HG02571 (cell line): ENCODE results near the gene KDM4B.
"Not testable (repeated sequence)": the region's sequence is repeated elsewhere in the genome, so short reads cannot be mapped to it uniquely, and the experiment has no call there.

Source experiments
- ATAC-seq: cut with Tn5 transposase; IDR thresholded peaks from one replicate; pipeline ENCODE4 v1.9.1; 2021; ENCODE audit warnings: mild to moderate bottlenecking, moderate library complexity; ENCODE audit not compliant: unreplicated experiment

KDM4B gene

DNA sequence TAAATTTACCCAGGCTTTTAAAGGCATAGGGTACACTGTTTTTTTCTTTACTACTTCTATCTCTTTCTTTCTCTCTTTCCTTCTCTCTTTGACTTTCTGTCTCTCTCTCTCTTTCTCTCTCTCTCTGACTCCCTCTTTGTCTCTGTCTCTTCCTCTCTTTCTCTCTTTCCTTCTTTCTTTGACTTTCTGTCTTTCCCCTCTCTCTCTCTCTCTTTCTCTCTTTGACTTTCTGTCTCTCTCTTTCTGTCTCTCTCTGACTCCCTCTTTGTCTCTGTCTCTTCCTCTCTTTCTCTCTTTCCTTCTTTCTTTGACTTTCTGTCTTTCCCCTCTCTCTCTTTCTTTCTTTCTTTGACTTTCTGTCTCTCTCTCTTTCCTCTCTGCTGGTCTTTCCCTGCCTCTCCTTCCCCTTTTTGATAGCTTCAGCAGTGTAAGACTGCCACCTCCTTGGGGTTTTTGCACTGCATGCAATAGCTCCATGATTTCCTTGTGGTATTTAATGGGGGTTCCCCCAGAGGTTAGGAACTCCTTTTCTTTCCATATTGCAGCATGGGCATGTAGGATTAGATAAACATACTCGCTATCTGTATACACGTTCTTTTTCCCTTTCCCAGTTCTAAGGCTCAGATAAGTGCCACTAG, 191.4 kb downstream of the KDM4B start:
- ATAC-seq, result not testable (repeated sequence)

DNA sequence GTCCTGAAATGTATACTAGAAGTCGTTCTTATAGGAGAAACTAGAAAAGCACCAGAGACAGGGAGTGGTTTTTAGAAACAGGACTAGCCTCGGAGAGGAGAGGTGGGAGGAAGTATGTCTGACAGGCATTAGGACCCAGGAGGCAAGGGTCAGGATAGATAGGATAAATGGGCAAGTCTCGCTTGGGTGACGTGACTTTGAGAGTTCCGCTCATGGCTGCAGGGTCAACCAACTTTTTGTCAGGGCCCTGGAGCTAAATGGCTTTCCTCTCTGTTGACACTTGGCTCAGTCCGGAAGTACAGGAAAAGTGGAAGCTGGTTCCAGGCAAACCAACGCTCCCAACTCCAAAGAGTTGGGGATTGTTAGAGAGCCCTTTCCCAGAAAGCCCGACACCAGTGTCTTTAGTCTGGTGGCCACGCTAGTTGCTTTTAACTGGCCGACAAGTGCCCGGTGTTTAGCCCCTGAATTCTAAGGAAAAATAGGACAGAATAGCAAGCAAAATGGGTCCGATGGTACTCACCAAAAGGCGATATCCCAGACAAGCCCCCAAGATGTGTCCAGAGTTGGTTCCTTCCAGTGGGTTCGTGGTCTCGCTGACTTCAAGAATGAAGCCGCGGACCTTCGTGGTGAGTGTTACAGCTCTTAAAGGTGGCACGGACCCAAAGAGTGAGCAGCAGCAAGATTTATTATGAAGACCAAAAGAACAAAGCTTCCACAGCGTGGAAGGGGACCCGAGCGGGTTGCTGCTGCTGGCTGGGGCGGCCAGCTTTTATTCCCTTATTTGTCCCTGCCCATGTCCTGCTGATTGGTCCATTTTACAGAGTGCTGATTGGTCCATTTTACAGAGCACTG, 196.2 kb downstream of the KDM4B start:
- not testable (repeated sequence) for ATAC-seq

DNA sequence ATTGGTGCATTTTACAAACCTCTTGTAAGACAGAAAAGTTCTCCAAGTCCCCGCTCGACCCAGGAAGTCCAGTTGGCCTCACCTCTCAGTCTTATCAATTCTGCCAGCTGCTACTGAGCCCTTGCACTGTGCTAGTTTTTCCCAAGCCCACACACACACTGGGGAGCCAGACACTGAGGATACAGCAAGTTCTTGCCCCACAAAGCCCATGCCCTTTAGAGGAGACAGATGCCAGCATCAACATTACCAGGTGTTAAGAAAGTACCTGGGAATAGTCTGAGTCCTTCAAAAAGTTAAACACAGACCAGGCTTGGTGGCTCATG, 196.7 kb downstream of the KDM4B start:
- no peak for ATAC-seq

DNA sequence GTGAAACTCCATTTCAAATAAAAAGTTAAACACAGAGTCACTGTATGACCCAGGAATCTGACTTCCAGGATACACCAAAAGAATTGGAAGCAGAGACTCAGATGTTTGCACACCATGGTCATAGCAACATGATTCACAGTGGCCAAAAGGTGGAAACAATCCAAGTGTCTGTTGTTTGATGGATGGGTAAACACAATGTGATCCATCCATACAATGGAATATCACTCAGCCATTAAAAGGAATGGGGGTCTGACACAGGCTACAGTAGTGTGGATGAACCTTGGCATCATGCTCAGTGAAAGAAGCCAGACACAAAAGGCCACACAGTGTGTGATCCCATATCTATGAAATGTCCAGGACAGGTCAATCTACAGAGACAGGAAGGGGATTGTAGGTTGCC, 197.3 kb downstream of the KDM4B start:
- ATAC-seq, result no peak

DNA sequence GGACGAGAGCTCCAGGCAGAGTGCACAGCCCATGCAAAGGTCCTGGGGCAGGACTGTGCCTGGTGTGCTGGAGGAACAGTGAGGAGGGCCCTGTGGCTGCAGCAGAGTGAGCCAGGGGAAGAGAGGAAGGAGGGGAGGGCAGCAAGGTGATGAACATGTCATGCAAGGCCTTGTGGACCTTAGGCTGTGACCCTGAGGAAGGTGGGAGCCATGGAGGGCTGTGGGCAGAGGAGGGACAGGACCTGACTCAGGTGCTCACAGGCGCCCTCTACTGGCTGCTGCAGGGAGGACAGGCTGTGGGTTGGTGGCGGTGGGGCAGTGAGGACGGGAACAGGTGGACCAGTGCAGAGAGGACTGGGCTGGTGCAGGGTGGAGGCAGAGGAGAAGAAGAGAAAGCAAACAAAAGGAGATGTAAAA, 201.4 kb downstream of the KDM4B start:
- no peak for ATAC-seq

DNA sequence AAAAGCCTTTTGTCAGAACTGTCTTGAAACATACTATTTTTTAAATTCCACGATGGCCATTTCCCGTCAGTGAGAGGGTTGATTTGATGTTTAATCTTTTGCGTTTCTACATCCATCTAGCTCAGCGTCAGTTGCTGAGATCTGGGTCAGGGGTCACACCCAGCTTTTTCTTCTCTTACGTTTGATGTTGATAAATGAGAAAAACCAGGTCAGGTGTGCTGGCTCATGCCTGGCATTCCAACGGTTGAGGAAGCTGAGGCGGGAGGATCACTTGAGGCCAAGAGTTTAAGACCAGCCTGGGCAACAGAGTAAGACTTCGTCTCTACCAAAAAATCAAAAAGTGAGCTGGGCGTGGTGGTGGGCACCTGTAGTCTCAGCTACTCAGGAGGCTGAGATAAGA, 202.8 kb downstream of the KDM4B start:
- no peak for ATAC-seq

DNA sequence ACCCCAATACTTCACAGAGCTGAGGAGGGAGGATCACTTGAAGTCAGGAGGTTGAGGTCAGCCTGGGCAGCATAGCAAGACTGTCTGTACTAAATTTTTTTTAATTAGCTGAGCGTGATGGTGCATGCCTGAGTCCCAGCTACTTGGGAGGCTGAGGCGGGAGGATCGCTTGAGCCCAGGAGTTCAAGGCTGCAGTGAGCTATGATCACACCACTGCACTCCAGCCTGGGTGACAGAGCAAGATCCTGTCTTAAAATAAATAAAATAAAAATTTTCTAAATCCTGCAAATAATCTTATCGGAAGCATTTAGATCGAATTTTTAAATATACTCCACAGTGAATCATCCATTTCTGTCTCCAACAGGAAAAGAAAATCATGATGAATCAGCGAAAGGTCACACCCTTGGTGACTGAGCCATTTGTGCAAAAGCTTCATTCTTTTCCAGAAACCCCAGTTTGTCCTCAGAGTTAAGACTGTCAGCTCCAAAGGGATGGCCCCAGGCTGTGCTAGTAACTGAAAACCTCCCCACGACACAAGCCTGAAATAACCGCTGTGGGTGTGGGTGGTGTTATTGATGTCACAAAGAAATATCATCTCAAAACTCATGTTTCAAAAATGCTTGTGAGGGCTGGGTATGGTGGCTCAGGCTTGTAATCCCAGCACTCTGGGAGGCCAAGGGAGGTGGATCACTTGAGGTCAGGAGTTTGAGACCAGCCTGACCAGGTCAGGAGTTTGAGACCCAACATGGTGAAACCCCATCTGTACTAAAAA, 204.1 kb downstream of the KDM4B start:
- no peak for ATAC-seq

DNA sequence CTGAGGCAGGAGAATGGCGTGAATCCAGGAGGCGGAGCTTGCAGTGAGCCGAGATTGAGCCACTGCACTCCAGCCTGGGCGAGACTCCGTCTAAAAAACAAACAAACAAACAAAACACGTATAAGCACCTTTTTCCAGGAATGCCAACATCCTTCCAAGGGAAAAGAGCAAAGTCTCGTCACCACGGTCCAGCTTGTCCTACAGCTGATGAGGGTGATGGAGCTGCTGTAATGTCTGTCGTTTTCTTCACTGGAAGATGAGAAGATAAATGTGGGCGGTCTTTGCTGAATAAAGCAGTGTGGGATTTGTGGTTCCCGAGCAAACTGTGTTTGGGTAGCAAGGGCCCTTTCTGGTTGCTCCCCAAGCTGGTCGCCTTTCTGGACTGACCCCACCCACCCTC, 205.1 kb downstream of the KDM4B start:
- ATAC-seq, result no peak

DNA sequence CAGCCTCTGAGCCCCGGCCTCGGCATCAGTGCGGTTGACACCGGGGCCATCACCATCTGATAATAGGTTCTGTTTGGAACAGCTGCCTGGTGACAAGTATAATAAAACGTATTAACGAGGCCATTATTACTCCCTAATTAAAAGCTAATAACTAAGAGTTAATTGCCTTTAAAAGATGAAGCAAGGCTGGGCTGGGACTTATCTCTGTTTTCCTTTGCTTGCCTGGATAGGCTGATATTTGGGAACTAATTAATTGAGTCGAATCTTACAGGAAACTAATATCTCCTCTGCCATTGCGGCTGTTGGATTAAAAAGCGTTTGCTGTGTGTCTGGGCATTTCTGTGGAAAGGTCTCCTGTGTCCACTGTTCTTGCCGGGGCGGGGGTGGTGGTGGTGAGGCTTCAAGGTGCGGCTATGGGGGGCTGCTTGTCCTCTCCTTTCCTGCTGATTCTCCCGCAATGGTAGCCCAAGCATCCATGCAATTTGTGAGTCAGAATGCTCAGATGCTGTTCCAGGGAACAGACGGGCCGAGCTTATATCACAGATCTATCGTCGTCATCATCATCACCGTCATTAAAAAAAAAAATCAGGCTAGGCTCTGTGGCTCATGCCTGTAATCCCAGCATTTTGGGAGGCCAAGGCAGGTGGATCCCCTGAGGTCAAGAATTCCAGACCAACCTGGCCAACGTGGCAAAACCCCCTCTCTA, 209.0 kb downstream of the KDM4B start:
- ATAC-seq, result no peak

DNA sequence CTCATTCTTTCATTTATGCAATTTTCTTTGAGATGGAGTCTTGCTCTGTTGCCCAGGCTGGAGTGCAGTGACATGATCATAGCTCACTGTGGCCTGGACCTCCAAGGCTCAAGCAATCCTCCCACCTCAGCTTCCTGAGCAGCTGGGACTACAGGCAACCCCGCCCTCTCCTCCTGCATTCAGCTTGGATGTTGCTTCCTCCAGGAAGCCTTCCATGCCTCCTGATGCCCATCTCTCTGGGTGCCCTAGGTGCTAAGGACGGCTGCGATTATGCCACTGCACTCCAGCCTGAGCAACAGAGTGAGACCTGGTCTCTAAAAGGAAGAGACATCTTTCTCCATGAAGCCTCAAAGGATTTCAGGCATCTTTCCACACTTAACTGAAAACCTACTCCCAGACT, 209.9 kb downstream of the KDM4B start:
- ATAC-seq, result no peak

DNA sequence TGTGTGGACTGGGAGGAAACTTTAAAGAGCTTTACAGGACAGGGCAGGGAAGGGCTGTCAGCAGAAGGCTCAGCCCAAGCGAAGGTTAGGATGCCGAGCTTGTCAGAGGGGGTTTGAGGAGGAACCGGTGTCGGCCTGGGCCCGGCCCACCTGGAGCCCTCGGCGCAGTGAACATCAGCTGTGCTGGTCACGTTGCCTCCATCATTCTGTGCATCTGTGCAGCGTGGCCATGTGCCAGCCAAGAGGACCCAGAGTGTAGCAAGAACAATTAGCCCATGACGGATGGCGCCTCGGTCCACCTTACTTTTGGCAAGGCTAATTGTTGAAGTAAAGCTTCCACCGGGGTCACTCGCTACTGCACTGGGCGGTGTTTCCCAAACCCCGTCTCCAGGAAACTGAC, 210.3 kb downstream of the KDM4B start:
- no peak for ATAC-seq

DNA sequence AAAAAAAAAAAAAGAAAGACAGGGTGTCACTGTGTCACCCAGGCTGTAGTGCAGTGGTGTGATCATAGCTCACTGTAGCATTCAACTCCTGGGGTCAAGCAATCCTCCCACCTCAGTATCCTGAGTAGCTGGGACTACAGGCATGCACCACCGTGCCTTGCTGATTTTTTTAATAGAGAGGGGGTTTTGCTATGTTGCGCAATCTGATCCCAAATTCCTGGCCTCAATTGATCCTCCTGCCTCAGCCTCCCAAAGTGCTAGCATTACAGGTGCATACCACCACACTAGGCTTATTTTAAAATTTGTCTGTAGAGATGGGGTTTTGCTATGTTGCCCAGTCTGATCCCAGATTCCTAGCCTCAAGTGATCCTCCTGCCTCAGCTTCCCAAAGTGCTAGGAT, 212.4 kb downstream of the KDM4B start:
- ATAC-seq, result no peak

DNA sequence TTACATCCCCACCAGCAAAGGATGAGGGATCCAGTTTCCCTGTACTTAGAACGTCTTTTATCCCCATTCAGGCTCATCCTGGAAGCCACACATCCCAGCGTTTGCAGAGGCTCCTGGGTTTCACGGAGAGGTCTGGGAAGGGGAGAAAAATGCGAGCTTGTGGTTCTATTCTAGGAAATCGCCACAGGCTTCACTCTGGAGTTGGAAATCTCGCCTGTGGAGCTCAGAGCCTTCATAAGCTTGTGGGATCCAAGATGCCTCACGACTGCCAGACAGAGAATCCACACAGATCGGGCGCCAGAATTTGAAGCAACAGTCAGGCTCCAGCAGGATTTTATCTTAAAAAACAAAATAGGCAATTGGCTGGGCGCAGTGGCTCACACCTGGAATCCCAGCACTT, 213.8 kb downstream of the KDM4B start:
- no peak for ATAC-seq

DNA sequence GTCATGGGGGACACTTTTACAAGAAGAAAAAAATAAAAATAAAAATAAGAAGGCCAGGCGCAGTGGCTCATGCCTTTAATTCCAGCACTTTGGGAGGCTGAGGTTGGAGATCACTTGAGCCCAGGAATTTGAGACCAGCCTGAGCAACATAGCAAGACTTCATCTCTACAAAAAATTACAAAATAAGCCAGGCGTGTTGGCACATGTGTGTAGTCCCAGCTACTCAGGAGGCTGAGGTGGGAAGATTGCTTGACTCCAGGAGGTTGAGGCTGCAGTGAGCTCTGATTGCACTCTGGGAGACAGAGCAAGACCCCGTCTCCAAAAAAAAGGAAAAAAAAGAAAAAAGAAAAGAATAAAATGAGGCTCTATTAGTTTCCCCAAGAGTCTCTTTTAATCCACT, 214.7 kb downstream of the KDM4B start:
- no peak for ATAC-seq

DNA sequence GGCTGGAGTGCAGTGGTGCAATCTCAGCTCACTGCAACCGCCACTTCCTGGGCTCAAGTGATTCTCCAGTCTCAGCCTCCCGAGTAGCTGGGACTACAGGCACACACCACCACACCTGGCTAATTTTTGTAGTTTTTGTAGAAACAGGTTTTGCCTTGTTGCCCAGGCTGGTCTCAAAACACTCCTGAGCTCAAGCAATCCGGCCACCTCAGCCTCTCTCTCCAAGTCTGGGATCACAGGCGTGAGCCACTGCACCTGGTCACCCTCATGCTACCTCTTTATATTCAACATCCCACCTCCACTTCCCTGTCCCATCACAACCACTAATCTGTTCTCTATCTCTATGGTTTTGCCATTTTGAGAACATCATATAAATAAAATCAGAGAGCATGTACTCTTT, 216.0 kb downstream of the KDM4B start:
- ATAC-seq, result no peak

DNA sequence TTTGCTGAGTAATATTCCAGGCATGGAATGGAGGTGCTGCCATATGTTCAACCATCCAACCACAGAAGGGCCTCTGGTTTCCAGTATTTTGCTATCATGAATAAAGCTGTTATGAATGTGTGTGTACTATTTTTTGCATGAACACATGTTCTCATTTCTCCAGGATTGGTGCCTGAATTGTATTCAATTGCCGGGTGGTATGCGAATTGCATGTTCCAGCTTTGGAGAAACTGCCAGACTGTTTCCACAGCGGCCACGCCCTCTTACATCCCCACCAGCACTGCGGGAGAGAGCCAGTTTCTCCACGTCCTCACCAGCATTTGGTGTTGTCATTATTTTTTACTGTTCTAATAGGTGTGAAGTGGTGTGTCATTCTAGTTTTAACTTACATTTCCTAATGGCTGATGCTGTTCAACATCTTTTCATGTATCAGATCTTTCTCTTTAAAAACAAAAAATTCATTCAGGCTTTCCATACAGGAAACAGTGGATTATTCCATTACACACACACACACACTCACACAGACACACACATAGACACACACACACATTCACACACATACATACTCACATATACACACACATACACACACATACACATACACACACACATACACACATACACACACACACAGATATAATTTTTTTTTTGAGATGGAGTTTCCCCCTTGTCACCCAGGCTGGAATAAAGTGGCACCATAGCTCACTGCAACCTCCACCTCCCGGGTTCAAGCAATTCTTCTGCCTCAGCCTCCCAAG, 217.6 kb downstream of the KDM4B start:
- ATAC-seq, result no peak

DNA sequence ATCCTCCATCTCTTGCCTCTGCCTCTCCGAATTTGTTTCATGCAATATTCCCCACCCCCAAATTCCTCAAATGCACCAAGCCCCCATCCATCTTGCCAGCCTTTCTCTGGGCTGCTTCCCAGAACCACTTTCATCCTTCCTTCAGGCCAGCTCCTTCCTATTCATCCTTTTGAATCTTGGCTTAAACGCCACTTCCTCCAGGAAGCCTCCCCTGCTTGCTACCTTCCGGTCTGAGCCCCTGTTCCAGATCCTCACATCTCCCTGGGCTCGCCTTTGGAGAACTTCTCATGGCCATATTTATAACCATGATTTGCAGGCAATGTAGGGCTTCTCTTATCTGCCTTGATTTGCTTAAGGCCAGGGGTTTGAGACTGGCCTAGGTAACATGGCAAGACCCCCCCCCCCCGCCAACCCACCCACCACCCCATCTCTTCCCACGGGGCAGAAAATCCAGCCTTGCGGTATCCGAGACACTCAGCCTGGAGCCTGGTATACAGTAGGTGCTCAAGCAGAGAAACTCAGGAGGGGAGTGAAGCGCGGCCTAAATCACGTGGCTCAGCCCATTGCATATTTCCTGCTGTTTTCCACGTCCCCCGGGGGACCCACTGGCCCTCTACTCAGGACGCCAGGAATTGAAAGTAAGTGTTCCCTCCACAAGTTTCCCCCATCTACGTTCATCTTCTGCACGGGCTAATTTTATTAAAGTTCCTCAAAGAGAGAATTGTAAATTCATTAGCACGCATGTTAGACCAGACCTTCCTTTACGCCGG, 219.8 kb downstream of the KDM4B start:
- ATAC-seq, result no peak

DNA sequence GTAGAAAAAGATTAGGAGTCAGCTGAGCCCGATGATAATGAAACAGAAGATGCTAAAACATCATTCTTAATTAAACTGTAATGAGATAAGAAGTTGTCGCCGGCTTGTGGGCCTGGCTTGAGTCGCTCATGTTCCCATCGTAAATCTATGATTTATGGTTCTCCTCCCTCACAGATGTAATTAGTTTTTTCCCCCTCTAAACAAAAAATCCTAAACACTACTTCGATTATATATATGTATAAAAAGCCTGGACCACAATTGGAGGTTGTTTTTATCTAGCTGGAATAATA, 220.3 kb downstream of the KDM4B start:
- ATAC-seq, result no peak

DNA sequence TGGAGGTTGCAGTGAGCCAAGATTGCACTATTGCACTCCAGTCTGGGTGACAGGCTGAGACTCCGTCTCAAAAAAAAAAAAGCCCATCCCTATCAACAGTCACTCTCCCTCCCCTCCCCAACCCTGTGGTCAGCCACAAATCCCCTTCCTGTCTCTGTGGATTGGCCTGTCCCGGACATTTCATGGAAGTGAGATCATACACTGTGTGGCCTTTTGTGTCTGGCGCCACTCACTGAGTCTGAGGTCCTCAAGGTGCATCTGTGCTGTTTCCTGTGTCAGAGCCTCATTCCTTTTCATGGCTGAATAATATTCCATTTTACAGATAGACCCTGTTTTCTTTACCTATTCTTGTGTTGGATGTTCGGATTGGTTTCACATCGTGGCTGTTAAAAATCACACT, 222.2 kb downstream of the KDM4B start:
- no peak for ATAC-seq

DNA sequence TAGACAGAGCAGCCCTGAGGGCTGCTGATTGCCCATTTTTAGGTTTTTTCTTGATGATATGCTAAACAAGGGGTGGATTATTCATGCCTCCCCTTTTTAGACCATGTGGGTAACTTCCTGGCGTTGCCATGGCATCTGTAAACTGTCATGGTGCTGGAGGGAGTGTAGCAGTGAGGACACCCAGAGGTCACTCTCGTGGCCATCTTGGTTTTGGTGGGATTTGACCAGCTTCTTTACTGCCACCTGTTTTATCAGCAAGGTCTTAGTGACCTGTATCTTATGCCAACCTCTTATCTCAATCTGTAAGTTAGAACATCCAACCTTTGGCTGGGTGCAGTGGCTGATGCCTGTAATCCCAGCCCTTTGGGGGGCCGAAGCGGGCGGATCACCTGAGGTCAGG, 223.7 kb downstream of the KDM4B start:
- ATAC-seq, result no peak
